GM19023 (cell line): ENCODE results near the gene CD6.

ENCODE experiments used
- ATAC-seq: cut with Tn5 transposase; IDR thresholded peaks from one replicate; pipeline ENCODE4 v1.9.1; 2021; ENCODE audit warnings: mild to moderate bottlenecking, moderate library complexity; ENCODE audit not compliant: unreplicated experiment

The CD6 gene

GRCh38 chr11:61008971-61009370 lies 37.5 kb downstream of the CD6 start:
- no peak for ATAC-seq

DNA sequence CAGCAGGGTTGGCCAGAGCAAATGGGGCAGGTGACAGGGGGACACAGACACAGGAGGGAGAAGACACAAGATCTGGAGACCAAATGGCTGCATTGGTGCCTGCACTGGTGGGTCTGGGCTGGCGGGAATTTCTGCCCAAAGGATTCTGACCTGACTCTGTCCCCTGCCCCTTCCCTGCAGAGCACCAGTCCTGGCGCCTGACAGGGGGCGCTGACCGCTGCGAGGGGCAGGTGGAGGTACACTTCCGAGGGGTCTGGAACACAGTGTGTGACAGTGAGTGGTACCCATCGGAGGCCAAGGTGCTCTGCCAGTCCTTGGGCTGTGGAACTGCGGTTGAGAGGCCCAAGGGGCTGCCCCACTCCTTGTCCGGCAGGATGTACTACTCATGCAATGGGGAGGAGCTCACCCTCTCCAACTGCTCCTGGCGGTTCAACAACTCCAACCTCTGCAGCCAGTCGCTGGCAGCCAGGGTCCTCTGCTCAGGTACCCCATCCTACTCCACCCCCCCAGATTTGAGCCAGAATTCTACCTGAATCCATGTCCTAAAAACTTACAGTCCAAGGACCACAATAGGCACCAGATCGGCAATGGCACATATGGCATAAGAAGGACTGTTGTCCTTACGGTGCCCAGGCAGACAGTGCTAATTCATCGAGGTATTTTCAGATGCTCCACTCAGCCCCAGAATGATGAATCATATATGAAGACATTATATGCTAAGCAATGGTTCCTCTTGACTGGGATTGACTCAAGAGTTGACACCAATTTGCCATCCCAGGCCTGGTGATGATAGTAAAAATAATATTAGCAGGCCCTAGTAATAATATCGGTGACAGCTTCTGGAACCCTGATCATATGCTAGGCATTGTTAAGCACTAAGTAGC lies 38.2 kb downstream of the CD6 start:
- no peak for ATAC-seq

DNA sequence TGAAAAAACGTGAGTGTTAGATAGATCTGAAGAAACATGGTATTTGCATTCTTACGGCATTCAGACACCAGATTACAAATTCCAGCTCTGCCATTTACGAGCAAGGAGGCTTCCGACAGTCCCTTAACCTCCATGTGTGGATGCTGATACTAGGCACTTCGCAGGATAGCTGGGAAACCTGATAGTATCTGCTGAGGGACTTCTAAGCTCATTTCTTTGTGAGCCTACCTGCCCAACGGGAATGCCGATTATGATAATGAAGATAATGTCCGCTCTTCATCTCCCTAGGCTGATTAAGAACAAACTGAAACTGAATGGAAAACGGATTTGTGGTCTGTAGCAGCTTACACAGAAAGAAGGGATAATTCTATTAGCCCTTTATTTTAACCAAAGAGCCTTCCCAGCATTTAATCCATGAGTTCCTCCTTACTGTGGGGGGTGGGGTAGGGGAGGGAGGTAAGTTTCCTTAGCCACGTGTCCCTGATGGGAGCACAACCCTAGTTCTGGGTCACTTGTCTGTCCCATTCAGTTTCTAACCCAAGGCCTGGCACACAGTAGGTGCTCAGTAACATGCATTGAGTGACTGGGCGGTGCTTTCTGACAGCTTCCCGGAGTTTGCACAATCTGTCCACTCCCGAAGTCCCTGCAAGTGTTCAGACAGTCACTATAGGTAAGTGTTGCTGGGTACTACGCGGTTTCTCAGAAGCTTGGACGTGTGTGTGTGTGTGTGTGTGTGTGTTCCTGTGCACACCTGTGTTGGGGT lies 39.2 kb downstream of the CD6 start:
- ATAC-seq: no peak

- no peak for ATAC-seq
These were observed 39.9 kb downstream of the CD6 start for GRCh38 chr11:61011229-61011870.

GRCh38 chr11:61011950-61012736 lies 40.7 kb downstream of the CD6 start:
- ATAC-seq: no peak

- no peak for ATAC-seq
These were observed 41.3 kb downstream of the CD6 start for GRCh38 chr11:61012737-61013215.

DNA sequence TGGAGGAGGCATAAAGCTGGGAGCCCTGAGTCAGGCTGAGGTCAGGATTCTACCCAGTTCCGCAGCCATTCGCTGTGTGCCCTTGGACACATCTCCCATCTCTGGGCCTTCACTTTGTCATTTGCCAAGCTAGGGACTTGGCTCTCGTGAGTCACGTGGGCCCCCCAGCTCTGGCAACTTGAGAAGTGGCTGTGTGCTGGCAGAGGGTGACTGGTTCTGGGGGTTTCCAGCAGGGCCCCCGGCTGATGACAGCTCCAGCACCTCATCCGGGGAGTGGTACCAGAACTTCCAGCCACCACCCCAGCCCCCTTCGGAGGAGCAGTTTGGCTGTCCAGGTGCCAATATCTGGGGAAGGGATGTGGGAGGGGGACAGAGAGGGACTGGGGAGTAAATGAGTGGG lies 46.6 kb downstream of the CD6 start:
- no peak for ATAC-seq

DNA sequence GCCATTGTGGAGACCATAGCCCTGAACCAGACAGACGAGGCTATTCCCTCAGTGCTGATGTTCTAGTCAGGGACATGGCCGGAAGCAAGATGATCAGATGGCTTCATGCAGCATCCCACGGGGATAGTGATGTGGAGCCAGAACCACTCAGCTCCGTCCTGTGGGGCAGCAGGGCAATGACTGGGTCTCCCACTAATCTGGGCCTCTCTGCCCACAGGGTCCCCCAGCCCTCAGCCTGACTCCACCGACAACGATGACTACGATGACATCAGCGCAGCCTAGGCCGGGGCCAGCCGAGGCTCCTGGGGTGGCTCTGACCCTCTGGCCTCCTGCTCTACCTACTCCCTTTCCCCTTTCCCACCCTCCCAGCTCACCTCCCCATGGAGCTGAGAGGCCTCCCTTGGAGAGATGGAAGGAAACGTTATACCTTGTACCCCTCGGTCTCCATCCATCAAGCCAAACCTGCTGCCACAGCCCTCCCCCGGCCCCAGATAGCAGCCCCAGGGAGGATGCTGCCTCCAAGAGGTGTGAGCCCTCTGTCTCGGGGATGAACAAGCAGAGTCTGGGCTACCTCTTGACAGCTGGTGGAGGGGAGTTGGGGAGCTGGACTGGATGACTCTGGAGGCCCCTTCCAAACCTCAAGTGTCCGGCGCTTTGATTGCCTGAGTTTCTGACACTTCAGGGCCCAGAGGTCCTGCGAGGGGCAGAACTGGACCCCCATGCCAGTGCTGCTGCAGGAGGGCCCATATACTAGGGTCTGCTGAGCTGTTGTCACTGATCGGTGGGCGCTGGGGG lies 47.8 kb downstream of the CD6 start:
- no peak for ATAC-seq

DNA sequence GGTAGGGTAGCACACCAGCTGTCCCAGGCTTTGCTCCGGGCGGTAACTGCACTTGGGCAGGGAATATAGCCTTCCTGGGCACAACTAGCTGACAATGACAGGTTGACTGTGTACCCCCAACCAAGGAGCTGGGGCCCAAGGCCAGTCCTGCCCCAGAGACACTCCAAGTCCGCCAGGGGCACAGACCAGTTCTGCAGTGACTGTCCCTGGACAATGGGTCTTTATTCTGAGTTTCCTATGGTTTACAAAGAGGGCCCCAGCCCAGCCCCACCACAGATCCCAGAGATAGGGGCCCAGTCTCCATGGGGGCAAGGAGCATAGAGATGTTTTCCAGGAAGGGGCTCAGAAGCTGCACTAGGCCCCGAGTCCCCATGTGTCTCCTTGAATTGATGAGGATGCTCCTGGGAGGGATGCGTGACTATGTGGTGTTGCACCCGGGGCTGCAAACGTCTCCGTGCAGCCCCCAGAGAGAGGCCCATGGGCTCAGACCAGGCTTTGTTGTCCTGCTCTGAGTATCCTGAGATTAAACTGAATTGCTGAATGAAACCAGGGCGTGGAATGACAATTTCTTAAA lies 48.4 kb downstream of the CD6 start:
- ATAC-seq: no peak

- ATAC-seq: no peak
These were observed 49.2 kb downstream of the CD6 start for GRCh38 chr11:61020551-61021235.

DNA sequence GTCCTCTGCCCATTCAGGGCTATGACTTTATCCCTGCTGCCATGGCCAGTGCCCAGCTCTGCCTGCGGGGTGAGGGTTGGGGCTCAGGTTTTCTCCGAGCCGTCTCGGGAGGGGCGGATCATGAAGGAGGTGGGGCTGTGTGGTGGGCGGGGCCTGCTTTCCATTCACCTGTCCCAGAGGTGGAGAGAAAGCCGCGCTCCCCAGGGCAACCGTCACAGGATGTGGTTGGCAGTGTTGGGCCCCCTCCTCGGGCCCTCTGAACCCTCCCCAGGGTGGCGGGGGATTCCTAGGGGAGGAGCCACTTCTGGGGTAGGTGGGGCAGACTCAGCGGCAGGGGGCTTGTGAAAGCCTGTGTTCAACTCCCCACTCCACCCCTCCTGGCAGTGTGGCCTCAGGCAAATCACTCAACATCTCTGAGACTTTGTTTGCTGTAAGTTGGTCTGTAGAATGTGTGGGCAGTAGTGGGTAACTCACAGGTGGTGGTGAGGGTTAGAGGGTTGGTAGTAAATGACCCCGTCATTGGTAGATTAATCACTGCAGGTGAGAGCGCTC lies 50.3 kb downstream of the CD6 start:
- no peak for ATAC-seq

- no peak for ATAC-seq
These were observed 51.0 kb downstream of the CD6 start for GRCh38 chr11:61022311-61023085.

GRCh38 chr11:61023086-61023965 lies 51.8 kb downstream of the CD6 start:
- no peak for ATAC-seq

- no peak for ATAC-seq
These were observed 52.5 kb downstream of the CD6 start for GRCh38 chr11:61023966-61024295.

DNA sequence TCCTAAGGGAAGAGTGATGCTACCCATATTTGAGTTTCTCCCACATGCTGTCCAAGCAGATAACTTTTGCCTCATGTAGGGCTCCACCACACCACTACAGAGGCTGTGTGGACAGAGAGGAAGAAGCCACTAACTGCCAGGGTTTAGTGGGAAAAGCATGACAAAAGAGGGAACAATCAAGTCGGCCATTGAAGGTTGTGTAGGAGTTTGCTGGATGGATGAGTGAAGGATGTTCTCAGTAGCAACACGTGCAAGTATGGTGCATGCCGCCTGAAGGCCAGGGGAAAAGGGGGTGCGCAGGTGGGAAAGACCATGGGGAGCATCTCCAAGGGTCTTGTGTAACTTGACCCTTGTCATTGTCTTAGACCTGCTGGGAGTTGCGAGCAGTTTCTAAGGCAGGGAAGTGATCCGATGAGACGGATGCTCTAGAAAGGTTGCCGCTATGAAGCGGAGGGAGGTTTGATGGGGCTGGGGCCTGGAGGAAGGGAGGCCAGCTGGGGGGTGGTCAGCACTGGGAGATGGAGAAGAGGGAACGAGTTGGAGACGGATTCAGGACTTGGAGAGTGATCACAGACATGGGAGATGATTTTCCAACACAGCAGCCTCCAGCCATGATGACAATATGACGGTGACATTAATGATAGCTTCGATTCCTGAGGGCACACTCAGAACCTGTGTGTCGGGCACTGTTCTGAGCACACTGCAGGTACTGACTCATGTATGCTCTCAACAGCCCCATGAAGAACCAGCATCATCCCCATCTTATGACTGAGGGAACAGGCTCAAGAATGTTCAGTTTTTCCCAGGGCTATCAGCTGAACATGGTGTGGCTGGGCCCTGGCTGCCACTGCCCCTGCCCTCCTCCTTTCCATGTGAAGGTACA lies 53.7 kb downstream of the CD6 start:
- no peak for ATAC-seq

DNA sequence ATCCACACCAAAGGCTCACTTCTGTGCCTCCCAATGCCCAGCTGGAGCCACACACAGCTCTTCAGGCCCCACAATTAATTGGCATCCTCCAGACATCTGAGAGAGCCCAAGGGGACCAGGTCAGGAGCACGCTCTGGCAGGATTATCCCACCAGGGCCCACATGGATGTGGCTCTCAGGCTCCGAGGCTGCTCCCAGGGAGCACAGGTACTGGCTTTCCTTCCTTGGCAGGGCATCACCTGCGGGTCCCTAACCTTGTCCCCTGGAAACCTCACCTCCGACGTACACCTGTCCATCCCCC lies 54.3 kb downstream of the CD6 start:
- ATAC-seq: no peak
